ENCODE results near the gene RPS15.
A peak's percentile ranks its signal among the peaks of the same experiment; 100 is the strongest.

The RPS15 gene

DNA sequence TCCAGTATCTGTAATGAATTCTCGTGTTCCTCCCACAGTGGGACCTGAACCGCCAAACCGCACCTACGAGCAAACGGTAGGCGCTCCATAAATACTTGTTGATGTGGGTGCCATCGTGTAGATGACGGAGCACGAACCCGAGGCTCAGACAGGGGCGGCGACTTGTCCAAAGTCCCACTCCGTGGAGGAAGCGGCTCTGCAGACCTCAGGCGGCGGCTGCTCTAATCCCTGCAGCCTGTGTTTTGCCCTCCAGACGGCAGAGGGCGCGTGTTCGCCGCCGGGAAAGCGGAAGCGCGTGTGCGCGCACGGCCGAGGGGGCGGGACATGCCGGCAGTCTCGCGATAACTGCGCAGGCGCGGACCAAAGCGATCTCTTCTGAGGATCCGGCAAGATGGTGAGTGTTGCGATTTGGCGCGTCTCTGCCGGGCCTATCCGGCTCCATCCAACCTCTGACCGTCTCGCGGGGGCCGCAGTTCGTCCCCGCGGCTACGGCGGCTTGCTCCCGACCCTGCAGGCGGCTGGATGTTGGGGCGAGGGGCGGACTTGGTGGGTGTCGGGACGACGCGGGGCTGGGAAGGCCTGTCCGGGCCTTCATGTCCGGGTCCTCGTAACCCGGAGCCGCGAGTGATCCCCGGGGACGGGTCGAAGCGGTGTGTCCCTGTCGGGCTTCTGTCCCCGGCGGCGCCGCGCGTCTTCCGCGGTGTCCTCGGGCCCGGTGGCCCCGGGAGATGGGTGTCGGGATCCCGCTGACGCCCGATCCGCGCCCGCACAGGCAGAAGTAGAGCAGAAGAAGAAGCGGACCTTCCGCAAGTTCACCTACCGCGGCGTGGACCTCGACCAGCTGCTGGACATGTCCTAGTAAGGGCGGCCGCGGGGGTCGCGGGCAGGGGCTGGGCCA, at the start of gene RPS15:
Gene RPS15, plus strand, starts transcription at position 362 of the 898 bp plus-strand sequence. Its CDS starts 30 bp downstream, at position 392.
- peak; percentile 97 for DNase-seq

DNA sequence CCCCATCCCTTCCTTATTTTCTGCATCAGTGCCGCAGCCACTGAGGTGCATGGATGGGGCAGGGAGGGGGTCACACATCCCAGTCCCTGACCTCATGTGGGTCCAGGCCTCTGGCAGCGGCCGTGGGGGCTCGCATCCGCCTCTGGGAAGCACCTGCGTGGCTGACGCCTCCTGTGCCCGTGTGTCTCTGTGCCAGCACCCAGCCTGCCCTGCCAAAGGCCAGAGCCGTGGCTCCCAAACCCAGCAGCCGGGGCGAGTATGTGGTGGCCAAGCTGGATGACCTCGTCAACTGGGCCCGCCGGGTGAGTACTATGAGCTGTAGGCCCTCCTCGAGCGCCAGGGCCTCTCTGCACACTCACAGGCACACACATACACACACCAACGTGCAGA, 49.6 kb upstream of the RPS15 start:
- DNase-seq: no peak

DNA sequence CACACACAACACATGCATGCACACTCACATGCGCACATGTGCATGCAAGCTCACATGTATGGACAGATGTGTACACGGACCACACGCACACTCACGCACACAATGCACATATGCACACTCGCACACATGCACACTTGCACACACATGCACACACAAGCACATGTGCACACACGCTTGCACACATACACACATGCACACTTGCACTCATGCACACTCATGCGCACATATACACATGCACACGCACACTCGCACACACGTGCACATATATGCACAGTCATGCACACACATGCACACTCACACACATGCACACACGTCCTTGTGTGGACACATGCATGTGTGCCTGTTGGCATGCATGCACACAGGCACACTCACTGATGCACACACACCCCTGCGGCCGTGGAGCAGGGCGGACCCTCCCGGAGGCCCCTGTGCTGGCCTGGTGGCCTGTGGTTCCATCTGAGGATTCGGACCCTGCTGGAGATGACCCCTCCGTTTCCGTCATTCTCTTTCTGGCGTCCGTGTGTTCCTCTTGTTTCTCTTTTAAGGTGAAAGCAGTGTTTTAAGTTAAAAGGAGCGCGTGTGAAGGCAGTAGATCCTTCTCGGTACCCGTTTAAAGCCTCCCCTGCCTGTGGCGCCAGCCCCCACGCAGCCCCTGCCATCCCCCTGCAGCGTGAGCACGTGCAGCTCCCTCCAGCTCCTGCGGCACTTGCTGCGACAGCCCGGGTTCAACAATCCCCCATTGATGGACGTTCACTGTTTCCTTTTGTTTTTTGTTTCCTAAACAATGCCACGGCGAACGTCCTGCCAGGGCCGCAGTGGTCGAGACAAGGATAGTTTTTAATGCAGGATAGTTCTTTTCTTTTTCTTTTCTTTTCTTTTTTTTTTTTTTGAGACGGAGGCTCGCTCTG, 48.9 kb upstream of the RPS15 start:
- DNase-seq: no peak

DNA sequence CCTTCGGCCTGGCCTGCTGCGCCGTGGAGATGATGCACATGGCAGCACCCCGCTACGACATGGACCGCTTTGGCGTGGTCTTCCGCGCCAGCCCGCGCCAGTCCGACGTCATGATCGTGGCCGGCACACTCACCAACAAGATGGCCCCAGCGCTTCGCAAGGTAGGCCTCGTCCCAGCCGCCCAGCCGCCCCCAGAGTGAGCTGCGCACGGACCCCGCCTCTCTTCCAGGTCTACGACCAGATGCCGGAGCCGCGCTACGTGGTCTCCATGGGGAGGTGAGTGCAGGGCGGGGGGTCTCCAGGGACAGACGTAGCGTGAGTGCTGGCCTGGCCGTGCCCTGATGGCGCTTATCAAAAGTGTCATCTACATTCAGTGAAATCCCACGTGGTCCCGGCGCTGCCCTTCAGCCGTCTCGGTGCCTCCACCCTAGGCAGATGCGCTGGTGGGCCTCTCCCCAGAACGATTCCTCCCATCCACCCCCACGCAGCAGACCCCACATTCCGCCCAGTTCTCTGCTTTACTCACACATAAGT, 47.2 kb upstream of the RPS15 start:
- DNase-seq: no peak

DNA sequence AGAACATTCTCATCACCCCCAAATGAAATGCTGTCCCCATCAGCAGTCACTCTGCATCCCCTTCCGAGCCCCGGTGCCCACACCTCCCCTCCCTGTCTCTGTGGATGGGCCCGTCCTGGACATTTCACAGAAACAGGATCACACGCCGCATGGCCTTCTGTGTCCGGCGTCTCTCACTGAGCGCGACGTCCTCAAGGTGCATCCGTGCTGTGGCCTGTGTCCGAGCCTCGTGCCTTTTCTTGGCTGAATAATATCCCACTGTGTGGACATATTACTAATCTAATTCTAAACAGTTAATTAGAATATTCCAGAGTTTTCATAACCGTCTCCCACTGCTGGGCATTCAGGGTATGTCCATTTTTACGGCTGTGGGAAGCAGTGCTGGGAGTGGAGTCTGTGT, 45.8 kb upstream of the RPS15 start:
- no peak for DNase-seq

DNA sequence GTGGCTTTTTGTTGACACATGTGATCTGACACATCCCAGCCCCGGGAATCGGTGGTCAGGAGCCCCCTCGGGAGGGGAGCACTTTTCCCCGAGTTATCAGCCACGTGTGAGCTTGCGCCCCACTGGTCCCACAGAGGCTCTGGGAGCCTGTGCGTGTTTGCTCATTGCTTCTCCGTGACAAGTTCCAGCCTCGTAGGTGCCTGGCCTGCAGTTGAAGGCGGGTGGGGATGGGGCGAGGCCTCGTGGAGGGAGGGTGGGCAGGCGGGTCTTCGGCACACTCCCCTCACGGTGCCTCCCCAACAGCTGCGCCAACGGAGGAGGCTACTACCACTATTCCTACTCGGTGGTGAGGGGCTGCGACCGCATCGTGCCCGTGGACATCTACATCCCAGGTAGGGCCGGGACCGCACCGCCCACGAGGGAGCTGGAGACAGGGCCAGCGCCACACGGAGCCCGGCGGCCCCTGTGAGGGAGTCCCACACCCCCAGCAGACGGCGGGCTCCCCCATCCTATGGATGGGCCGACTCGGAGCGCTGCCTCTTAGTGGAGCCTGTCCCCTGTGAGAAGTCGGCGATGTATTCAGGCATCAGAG, 45.2 kb upstream of the RPS15 start:
- no peak for DNase-seq

DNA sequence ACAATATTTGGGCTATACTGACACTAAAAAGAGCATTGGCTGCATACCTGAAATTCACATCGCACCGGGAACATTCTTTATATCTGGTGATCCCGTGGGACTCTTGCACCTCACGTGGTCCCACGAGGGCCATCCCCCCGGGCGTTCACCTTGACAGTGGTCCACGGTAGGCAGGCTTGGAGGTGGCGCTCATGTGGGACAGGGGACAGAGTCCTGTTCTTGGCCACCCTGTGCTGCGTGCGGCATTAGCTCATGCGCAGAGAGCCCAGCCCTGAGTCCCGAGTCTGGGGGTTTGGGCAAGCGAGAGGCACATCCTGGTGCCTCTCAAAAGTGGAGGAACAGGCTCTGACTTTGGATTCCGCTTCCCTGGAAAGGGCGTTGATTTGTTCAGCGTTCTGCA, 44.4 kb upstream of the RPS15 start:
- no peak for DNase-seq

DNA sequence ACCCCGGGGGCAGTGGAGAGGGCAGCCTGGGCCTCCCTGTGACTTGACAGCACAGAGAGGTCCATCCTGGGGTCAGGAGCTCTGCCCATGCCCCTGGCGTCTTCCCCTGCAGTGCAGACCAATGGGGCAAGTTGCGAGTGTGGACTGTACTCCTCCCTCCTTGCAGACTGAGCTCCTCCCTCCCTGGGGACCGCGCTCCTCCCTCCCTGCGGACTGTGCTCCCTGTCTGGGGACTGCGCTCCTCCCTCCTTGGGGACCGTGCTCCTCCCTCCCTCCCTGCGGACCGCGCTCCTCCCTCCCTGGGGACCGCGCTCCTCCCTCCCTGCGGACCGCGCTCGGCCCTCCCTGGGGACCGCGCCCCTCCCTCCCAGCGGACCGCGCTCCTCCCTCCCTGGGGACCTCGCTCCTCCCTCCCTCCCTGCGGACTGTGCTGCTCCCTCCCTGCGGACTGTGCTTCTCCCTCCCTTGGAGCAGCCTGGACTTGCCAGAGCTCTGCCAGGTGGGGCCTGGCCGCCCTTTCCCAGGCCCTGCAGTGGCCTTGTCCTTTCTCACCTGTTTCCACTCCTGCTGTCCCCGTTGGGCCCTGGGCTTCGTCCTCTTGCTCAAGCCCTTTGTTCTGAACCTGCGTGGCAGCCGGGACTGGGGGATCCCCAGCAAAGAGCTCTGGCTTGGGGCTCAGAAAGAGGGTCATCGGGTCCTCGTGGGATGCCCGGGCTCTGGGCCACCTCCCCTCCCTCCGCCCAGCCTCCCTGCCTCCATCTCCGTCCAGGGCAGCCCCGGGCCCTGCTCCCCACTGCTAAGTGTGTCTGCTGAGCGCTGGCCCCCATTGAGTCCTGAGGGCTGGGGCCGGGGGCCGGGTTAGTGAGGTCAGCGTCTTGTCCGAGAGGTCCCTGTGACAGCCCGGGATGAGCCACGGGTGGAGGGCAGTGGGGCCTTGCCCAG, 43.7 kb upstream of the RPS15 start:
- peak; percentile 54 for DNase-seq

DNA sequence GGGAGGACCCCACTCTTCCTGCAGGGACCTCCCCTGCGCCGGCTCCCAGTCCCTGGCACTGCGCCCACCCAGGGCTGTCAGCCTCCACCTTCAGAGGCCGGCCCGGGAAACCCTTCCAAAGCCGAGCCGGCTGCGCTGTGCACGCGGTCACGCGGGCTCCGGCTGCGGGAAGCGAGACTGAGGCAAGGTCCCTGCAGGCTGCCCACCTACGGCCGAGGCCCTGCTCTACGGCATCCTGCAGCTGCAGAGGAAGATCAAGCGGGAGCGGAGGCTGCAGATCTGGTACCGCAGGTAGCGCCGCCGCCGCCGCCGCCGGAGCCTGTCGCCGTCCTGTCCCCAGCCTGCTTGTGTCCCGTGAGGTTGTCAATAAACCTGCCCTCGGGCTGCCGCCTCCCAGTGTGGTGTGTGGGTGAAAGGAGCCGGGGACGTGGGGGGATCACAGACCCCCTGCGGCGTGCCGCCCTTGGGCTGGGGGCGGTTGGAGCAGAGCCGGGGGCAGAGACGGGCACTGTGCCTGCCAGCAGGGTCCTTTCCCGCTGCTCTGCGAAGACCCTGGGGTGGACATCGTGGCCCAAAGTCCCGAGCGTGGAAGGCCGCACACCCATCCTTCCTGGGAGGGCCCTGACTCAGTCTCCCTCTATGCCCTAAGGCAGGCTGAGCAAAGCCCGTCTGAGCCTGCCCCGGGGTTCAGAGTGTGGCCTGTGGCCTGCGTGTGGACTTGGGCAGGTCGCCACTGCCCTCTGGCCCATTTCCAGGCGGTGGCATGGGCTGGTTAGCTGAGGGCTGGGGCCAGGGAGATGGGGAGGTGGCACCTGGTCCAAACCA, 42.8 kb upstream of the RPS15 start:
- no peak for DNase-seq

DNA sequence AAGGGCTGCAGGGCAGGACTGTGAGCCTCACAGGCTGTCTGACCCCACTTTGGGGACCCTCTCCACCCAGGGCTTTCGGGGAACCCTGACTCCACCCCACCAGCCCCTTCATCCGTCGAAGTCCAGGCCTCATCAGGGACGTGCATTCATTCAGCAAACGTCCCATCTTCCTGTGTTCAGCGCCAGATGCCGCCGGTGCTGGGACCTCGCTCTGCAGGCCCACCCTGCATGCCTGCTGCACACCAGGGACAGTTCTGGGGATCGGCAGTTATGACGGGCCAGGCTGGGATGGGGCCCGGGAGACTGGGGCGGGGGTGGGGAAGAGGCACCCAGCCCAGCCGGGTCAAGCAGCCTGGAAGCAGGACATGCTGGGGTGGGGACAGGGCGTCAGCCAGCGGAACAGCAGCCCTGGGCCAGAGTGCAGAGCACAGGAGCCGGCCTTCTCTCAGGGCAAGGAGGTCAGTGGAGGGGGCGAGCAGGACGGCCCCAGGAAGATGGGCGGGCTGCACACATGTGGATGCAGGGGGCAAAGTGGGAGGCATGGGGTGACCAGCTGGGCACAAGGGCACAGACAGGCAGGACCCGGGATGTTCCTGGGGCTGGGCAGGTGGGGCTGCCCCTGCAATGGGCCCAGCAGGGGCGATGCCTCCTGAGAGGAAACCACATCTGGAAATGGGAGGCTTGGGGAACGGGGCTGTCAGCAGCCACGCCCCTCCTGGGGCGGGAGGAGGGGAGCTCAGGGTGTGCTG, 42.0 kb upstream of the RPS15 start:
- no peak for DNase-seq

DNA sequence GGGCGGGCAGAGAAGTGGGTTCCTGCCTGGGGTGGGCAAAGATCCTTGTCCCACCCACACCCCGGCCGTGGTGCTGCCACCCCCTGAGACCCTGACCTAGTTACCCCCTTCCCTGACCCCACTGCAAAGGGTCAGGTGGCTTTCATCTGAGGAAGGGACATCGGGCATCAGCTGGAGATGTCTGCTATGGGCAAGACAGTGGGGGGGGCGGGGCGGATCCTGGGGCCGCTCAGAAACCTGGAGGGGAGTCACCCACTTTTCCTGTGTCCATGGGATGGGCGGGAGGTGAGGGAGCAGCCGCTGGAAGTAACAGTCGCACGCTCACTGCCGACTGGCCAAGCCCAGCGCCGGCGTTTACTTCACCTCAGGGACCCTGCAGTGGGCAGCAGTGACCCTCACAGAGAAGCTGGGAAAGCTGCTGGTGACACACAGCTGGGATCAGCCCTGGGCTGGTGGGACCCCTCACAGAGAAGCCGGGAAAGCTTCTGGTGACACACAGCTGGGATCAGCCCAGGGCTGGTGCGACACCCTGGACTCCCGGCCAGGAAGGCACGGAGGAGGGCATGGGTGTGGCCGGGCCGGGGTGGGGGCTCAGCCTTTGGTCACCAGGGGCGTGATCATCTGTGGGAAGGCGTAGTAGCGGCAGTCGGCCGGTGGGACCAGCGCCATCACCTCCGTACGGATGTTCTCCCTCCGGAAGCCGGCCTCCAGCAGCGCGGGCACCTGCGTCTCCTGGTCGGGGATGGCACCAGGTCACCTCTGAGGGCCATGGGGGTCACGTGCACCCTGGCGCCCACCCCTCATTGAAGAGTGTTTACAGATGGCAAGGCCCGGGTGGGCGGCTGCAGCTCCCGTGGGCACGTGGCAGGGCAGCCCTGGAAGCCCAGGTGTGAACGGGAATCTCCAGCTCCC, 41.2 kb upstream of the RPS15 start:
- DNase-seq: no peak

DNA sequence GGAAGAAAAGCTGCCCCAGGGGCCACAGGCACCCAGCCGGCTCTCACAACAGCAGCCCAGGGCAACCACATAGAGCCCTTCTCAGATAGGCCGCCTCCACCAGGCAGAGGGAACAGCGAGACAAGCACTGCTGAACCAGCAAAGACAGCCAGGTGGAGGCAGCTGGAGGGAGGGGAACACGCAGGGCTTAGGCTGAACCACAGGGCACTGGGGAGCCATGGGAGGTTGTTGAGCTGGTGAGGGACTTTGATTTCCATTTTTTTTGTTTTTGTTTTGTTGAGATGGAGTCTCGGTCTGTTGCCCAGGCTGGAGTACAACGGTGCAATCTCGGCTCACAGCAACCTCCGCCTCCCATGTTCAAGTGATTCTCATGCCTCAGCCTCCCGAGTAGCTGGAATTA, 40.4 kb upstream of the RPS15 start:
- no peak for DNase-seq

DNA sequence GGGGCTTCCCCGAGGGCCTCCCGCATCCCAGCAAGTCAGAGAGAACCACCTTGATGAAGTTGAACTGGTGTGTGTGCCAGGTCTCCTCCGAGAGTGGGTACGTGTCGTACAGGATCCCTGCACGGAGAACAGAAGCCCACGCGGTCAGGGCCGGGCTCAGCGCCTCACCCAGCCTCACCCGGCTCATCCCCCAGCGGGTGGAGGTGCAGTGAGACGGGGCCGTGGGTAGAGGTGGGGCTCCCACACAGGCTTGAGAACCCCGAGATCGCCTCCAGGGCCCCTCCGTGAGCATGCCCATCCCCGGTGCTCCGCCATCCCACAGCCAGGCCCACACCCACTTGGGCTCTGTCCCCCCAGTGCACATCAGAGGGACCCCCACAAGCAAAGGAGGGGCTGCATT, 39.1 kb upstream of the RPS15 start:
- no peak for DNase-seq

DNA sequence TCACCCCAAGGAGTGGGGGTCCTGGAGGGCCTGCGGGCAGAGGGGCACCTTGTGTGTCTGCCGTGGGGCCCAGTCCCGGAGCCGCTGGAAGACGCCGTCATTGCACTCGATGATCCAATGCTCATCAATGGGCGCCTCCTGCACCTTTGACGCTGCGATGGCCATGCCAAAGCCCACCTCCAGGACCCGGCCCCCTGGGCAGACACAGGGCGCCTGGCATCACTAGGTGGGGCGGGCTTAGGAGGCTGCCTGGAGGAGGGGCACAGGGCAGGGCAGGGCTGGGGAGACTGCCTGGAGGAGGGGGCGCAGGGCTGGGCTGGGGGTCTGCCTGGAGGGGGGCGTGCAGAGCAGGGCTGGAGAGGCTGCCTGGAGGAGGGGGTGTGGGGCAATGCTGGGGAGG, 38.5 kb upstream of the RPS15 start:
- DNase-seq: no peak

DNA sequence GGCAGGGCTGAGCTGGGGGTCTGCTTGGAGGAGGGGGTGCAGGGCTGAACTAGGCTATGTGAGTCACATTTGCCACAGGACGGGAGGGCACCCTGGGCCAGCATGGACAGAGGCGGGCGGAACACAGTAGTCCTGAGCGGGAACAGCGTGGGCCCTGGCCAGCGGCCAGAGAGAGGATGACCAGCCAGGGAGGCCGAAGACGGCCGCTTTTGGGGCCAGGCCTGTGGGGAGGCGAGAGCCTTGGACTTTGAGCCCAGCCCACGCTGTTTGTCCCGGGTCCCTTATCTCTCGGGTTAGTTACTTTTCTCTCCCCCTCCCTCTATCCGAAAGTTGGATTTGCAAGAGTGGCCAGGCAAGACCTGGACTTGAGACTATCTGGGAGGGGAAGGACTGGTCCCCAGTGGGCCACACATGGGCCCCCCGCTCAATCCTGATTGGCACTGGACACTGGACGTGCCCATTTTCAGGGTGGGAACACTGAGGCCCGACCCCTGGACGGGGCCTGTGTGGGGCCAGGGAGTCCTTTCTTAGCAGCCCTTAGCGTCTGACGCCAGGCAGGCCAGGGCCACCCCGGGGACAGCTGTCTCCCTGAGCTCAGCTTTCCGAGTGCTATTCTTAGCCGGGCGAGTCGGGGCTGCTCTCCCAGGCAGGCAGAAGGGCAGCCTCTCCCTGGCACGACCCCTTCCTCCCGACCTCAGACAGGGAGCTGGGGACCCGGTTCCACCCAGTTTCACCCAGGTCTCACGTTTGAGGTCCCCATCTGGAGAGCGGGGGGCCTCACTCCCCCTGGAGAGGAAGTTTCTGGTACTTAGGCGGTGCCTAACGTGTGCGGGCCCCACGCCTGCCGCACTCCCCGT, 37.7 kb upstream of the RPS15 start:
- DNase-seq: no peak

DNA sequence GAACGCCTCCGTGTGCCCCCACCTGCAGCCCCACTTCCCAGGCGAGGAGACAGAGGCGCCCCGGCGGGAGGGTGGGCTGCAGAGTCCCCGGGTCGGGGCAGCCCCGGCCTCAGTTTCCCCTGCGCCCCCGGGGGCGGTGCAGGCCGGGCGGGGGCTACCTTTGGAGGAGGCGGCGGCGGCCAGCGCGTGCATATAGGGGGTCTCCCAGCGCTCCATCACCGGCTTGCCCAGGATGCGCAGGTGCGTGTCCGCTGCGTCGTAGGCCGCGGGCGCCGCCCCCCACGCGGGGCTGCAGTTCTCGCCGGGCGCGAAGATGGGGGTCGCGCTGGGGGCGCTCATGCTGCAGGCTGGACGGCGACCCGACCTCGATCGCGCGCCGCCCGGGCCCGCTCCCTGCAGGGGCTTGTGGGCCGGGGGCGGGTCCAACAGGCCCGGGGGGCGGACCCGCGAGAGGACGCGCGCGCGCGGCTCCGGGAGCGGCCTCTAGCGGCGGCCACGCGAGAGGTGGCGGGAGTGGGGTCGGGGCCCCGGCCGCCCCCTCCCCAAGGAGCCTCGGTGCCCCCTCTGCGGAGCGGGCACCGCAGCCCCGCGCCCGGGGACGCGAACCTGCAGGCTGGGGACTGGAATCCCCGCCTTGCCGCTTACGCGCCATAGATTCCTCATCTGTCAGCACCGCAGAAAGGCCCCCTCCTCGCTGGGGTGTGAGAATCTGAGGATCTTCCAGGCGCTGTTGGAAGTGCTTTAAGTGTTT, 36.9 kb upstream of the RPS15 start, which contains the start of gene GAMT:
Gene GAMT, minus strand, starts transcription at position 405 of the 751 bp plus-strand sequence. Its CDS starts 66 bp downstream, at position 339.
- no peak for DNase-seq

DNA sequence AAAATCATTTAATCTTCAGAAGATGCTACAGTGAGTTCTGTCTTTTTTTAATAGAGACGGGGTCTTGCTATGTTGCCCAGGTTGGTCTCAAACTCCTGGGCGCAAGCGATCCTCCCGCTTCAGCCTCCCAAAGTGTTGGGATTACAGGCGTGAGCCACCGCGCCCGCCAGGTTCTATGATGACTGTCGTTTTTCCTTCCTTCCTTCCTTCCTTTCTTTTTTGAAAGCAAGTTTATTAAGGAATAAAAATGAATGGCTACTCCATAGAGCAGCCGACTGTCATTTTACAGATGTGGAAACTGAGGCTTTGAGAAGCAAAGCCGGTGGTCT, 36.3 kb upstream of the RPS15 start:
- DNase-seq: no peak
